NB4 (cell line): Measurements from ENCODE around the gene TRMU.

Experiments
- CTCF ChIP-seq: IDR thresholded peaks from one replicate; pipeline ENCODE4 v1.5.1; 2012; ENCODE audit warnings: low read depth, low read length
- MYC ChIP-seq: IDR thresholded peaks from 2 replicates; pipeline ENCODE4 v1.6.1; 2011; ENCODE audit warnings: low read depth, low read length
- POLR2A ChIP-seq: IDR thresholded peaks from 2 replicates; pipeline ENCODE4 v1.6.1; 2011; ENCODE audit warnings: mild to moderate bottlenecking; ENCODE audit not compliant: insufficient read length; ENCODE audit errors: extremely low read depth

DNA sequence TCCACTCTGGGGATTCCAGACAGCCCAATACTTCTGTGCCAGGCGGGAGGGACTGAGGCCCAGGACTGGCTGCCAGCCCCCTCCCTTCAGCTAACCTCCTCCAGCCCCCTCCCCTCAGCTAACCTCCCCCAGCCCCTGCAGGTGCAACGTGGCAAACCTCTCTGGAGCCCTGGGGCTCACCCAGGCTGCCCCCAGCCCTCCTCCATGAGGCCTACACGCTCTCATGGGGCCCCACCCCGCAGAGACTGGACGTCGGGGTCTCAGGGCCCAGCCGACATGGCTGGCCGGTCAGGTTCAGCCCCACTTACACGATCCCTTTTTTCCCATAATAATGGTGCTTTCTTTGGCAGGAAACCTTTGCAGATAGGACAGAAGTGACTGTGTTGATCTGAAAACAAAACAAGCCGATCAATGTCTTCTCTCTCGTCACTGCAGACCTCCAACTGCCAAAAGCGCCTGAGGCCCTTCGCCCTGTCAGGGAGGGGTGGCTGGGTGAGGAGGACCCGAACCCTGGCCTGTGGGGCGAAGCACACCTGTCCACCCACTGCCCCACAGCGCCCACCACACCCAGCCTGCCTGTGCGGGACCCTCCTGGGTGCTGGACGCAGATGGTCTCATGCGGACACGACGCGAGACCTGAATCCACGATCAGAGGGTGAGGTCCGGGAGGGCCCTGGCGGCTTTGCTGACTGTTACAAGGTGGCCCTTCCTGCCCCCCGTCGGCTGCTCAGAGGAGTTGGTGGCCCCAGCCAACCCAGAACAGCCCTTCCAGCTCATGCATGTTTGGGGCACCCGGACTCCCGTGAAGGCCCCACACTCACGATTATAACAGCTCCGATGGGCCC is 33.6 kb downstream of the TRMU start:
- TF ChIP-seq CTCF: no peak
- TF ChIP-seq POLR2A: no peak
- TF ChIP-seq MYC: no peak
